Activated B cell treated with CpG ODN at 0.5 μM for 24 hours (primary cell): ENCODE measurements around the gene HMGXB4. TPM values are rescaled to one million over a fixed set of nuclear protein-coding genes. Genes with fewer than 3 reads are reported as not detected.

Source experiments
- ATAC-seq: fragments of 200-7000 bp; cut with Tn5 transposase; one replicate; pipeline ENCODE4 v1.10.0; 2021; ENCODE audit warnings: low read depth, mild to moderate bottlenecking, moderate library complexity
- CTCF ChIA-PET: fragments of 350-600 bp; sonication (Branson Sonifier 250); formaldehyde crosslinking; loops from one replicate; lab custom pipeline; 2021; ENCODE audit warnings: antibody characterized with exemption; lab: Charles Lee
- POLR2A ChIA-PET: fragments of 350-600 bp; sonication (Branson Sonifier 250); formaldehyde crosslinking; loops from one replicate; lab custom pipeline; 2021; ENCODE audit warnings: antibody characterized with exemption; lab: Charles Lee
- DNase-seq: peaks from one replicate; pipeline ENCODE4 v3.0.0; 2022
- H3K27ac Mint-ChIP-seq: one replicate; pipeline ENCODE4 v1.8.0; 2020; ENCODE audit warnings: mixed read lengths
- H3K27me3 Mint-ChIP-seq: one replicate; pipeline ENCODE4 v1.8.0; 2021; ENCODE audit warnings: mixed read lengths
- H3K36me3 Mint-ChIP-seq: one replicate; pipeline ENCODE4 v1.8.0; 2021; ENCODE audit warnings: low read depth, mixed read lengths
- H3K4me1 Mint-ChIP-seq: one replicate; pipeline ENCODE4 v1.8.0; 2021; ENCODE audit warnings: mixed read lengths
- H3K4me3 Mint-ChIP-seq: one replicate; pipeline ENCODE4 v1.8.0; 2020; ENCODE audit warnings: mild to moderate bottlenecking, mixed read lengths
- H3K9me3 Mint-ChIP-seq: one replicate; pipeline ENCODE4 v1.8.0; 2020; ENCODE audit warnings: mixed read lengths
- intact Hi-C: fragments of 100-400 bp; cut with micrococcal nuclease; formaldehyde crosslinking; loops from one replicate; pipeline ENCODE4 v1.15.1; 2024
- total RNA-seq: library from RNA; stranded (reverse); gene quantifications from 2 replicates; pipeline ENCODE4 v1.2.3, GENCODE V29; 2022
- TF ChIP-seq, protein P1 (sequence below): fragments of 200-600 bp; IDR thresholded peaks from one replicate; pipeline ENCODE4 v1.8.0; 2022; ENCODE audit warnings: antibody characterized with exemption, mild to moderate bottlenecking

Gene HMGXB4
- total RNA-seq, 1 donor from 2014 or later: 24.8 TPM

DNA sequence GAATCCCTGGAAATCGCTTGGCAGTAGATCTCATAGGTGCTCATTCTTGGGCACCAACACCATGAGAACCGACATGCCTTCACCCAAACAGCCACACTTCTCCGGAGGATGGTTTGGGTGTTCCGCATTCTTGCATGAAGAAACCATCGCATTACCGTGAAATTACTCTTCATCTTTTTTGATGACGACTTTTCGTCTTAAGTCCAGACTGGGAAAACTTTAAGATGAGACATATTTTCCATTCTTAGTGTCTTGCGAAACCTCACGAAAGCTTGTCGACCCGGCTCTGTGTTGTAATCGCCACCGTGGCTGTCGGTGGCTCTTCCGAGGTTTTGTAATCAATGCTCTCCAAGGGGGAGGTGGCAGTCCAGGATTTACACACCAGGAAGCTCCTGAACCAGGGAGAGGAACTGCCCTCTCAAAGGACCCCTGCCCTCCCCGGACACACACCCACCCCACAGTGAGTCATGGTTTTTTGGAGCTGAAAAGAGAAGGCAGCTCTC lies 44.1 kb downstream of the HMGXB4 start:
- no peak for DNase-seq
- Mint-ChIP-seq H3K4me1 (peaks cover 28% of the 10 kb centered on the region), H3K36me3 (peaks cover 2% of the 10 kb centered on the region), H3K9me3 (no peaks in the 10 kb centered on the region), H3K4me3 (peak overlapping the region; percentile 56), H3K27ac (no peak overlapping the region), H3K27me3 (no peaks in the 10 kb centered on the region)
- no peak for ATAC-seq
- TF ChIP-seq, protein P1, sequence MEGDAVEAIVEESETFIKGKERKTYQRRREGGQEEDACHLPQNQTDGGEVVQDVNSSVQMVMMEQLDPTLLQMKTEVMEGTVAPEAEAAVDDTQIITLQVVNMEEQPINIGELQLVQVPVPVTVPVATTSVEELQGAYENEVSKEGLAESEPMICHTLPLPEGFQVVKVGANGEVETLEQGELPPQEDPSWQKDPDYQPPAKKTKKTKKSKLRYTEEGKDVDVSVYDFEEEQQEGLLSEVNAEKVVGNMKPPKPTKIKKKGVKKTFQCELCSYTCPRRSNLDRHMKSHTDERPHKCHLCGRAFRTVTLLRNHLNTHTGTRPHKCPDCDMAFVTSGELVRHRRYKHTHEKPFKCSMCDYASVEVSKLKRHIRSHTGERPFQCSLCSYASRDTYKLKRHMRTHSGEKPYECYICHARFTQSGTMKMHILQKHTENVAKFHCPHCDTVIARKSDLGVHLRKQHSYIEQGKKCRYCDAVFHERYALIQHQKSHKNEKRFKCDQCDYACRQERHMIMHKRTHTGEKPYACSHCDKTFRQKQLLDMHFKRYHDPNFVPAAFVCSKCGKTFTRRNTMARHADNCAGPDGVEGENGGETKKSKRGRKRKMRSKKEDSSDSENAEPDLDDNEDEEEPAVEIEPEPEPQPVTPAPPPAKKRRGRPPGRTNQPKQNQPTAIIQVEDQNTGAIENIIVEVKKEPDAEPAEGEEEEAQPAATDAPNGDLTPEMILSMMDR: no peak
- intact Hi-C loops: loop anchor here (2.0 kb wide), 1 partner anchor 109 kb away; no protein-coding TSS in a partner anchor
- ChIA-PET POLR2A (interaction anchor here (0.7 kb wide), 1 partner anchor 711 kb away, joined by 4 read pairs; no protein-coding TSS in a partner anchor), CTCF (no interaction called here)

- no peak overlapping the region for H3K27ac Mint-ChIP-seq
- intact Hi-C loops: no loop called here
- ChIA-PET CTCF (interaction anchor here (1.5 kb wide), 1 partner anchor 280 kb away, joined by 3 read pairs; no protein-coding TSS in a partner anchor), POLR2A (interaction anchor here (0.7 kb wide), 1 partner anchor 53 kb away, joined by 5 read pairs; no protein-coding TSS in a partner anchor)
- H3K36me3 Mint-ChIP-seq: peaks cover 2% of the 10 kb centered on the region
- no peaks in the 10 kb centered on the region for H3K9me3 Mint-ChIP-seq
- DNase-seq (no peak), ATAC-seq (no peak)
- H3K4me3 Mint-ChIP-seq: no peak overlapping the region
- peaks cover 45% of the 10 kb centered on the region for H3K4me1 Mint-ChIP-seq
- TF ChIP-seq, protein P1: no peak
- no peaks in the 10 kb centered on the region for H3K27me3 Mint-ChIP-seq
Observed at GRCh38 chr22:35303029-35303624, 45.8 kb downstream of the HMGXB4 start.

DNA sequence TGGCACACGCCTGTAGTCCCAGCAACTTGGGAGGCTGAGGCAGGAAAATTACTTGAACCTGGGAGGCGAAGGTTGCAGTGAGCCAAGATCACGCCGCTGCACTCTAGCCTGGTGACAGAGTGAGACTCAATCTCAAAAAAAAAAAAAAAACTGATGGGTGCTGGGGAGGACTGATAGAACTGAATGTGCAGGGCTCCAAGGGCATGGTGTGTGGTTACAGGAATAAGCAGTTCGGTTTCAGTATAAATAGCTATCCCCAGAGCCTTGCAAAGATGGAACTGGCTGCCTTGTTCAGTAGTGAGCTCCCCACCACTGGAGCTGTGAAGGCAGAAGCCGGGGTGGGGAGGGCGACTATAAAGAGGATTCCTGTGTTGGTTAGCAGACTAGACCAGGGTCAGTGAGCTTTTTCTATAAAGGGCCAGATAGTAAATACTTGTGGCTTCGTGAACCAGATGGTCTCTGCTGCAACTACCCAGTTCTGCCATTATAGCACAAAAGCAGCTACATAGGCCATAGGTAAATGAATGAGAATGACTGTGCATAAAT lies 48.3 kb downstream of the HMGXB4 start:
- Mint-ChIP-seq H3K27ac (no peak overlapping the region), H3K4me1 (peaks cover 59% of the 10 kb centered on the region), H3K9me3 (no peaks in the 10 kb centered on the region), H3K27me3 (no peaks in the 10 kb centered on the region), H3K4me3 (no peak overlapping the region), H3K36me3 (peaks cover 2% of the 10 kb centered on the region)
- intact Hi-C loops: no loop called here
- no peak for ATAC-seq
- TF ChIP-seq, protein P1: no peak
- ChIA-PET CTCF (interaction anchor here (0.7 to 1.2 kb wide), 2 partner anchors 75 to 108 kb away, joined by 3 read pairs; partner anchors contain the start of gene HMOX1), POLR2A (interaction anchor here (0.7 to 1.1 kb wide), 2 partner anchors 48 to 382 kb away, joined by 5 read pairs; no protein-coding TSS in a partner anchor)
- no peak for DNase-seq

DNA sequence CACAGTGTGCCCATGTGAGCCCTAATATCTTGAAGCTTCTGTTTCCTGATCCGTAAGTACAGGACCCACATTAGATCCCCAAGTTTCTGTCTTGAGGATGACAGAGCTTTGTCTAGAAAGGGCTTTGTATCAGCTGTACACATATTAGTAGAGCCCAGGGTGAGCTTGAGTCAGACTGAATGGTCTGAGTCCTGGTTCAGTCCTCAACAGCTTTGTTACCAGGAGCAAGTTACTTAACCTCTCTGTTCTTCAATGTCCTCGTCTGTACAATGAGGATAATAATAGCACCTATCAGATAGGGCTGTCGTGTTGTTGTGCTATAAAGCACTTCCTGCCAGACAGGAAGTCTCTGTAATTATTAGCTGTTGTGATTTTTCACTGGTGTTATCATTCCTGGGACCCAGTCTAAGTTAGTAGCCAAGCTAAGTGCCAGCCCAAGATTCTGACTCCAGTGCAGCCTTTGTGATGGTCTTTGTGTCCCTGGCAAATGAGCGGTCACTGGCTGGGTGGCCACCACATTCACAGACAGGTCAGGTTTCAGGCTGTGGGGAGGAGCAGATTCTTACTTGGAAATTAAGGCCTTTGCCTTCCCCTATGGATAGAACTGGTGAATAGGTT lies 49.2 kb downstream of the HMGXB4 start:
- DNase-seq: no peak
- CTCF ChIA-PET: interaction anchor here (1.2 kb wide), 1 partner anchor 74 kb away, joined by 3 read pairs; the partner anchor contains the start of gene HMOX1
- intact Hi-C loops: no loop called here

More for the DNA sequence above, 49.2 kb downstream of the HMGXB4 start:
- ATAC-seq: no peak
- POLR2A ChIA-PET: interaction anchor here (0.6 to 1.1 kb wide), 2 partner anchors 49 to 273 kb away, joined by 5 read pairs; no protein-coding TSS in a partner anchor
- Mint-ChIP-seq H3K36me3 (peaks cover 2% of the 10 kb centered on the region), H3K4me1 (peaks cover 62% of the 10 kb centered on the region), H3K4me3 (peak overlapping the region; percentile 16), H3K27ac (no peak overlapping the region), H3K9me3 (no peaks in the 10 kb centered on the region), H3K27me3 (no peaks in the 10 kb centered on the region)
- TF ChIP-seq, protein P1: no peak
